Activated CD4-positive, alpha-beta T cell treated with anti-CD3 and anti-CD28 coated beads, Interleukin-2, amount 50 U/mL, for 48 hours (primary cell): ENCODE results near the gene ATAD3A.
A peak's percentile ranks its signal among the peaks of the same experiment; 100 is the strongest.
"Not testable (repeated sequence)": the region's sequence is repeated elsewhere in the genome, so short reads cannot be mapped to it uniquely, and the experiment has no call there.

Experiments
- DNase-seq, 2 experiments: peaks; one replicate each; pipeline ENCODE4 v3.0.0-alpha.2; 2020

The ATAD3A gene

DNA sequence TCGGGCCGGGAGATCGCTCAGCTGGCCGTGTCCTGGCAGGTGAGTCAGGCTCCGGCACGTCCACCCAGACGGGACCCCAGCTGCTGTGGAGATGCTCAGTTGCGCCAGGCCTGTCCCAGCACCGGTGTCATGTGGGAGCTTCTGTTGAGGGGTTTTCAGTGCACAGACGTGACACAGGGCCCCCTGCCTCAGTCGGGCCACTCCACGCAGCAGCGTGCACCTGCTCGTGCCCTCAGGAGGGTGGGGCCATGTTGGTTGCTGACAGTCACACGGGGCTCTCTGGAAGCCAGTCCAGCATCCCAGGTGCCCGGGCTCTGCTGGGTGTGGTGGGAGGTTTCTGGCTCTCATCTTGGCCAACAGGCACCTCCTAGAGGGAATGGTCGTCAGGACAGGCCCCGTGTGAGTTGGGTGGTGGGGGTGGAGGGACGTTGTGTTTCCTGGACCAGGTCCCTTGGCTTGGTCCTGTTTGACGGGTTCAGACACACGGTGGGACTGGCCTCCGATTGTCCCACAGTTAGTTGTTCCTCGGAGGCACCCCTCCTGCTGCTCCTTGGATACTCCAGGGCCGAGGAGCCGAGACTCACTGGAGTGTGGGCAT is 21.2 kb upstream of the ATAD3A start:
- DNase-seq: no peak

- DNase-seq: no peak
Measured at GRCh38 chr1:1491601-1492000, 20.4 kb upstream of the ATAD3A start.

DNA sequence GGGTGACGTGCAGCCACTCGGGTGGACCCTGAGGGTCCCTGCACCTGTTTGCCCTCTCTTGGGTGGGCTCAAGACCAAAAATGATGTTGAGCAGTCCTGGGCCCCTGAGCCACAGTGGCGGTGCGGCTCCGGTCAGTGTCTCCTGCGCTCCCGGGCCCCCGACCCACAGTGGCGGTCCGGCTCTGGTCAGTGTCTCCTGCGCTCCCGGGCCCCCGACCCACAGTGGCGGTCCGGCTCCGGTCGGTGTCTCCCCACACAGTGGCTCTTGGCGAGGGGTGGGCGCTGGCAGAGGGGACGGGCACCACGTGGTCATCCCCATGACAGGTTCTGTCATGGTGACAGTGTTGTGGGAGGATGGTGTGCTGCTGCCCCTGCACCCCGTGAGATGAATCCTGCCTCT is 17.7 kb upstream of the ATAD3A start:
- not testable (repeated sequence) for DNase-seq

DNA sequence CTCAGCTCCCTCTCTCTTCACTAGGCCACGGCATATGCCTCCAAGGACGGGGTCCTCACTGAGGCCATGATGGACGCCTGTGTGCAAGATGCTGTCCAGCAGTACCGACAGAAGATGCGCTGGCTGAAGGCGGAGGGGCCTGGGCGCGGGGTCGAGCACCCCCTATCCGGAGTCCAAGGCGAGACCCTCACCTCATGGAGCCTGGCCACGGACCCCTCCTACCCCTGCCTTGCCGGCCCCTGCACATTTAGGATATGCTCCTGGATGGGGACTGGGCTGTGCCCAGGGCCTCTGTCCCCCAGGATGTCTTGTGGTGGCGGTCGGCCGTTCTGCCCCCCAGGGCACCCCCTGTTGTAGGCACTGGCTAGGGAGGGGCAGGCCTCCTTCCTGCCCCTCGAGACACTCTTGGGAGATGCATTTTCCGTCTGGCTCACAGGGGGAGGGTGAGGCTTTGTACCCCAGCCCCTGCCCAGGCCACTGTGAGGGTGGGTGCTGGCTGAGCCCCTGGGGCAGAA is 16.4 kb upstream of the ATAD3A start:
- not testable (repeated sequence) for DNase-seq

GRCh38 chr1:1504777-1505365 is 7.1 kb upstream of the ATAD3A start:
- peak; percentile 77 to 85 for DNase-seq

- DNase-seq: peak; percentile 39 to 52
Measured at GRCh38 chr1:1505366-1505798, 6.6 kb upstream of the ATAD3A start.

GRCh38 chr1:1505801-1506200 is 6.2 kb upstream of the ATAD3A start:
- DNase-seq: not testable (repeated sequence)

DNA sequence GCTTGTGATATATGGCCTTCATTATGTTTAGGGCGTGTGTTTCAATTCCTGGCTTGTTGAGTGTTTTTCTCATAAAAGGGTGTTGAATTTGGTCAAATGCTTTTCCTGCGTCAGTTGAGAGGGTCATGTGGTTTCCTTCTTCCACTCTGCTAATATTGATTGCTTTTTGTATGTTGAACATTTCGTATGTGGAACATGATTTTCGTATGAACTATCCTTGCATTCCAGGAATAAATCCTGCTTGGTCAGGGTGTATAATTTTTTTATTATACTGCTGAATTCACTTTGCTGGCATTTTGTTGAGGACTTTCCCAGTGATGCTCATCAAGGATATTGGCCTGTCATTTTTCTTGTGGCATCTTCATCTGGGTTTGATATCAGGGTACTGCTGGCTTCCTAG is 4.7 kb upstream of the ATAD3A start:
- DNase-seq: no peak

DNA sequence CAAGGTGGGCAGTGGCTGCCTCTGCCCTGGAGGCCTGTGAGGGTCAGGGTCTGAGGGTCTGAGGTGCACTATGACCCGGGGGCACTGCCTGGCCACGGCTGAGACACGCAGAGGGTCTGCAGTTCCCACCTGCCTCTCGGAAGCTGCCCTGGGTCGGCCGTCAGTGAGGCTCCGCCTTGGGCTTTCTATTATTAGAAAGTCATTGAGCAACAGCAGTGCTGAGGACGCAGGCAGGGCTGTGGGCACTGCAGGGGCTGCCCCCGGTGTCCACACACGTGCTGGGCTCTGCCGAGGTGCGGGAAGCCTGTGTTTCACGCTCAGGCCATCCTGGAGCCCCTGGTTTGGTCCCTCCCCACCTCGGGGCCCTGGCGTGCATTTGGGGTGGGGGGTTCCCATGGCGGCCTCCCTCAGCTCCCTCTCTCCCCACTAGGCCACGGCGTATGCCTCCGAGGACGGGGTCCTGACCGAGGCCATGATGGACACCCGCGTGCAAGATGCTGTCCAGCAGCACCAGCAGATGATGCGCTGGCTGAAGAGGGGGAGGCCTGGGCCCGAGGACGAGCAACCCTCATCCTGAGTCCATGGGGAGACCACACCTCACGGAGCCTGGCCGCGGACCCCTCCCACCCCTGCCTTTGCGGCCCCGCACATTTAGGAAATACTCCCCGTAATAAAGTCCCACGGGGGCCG is 3.0 kb upstream of the ATAD3A start:
- not testable (repeated sequence) for DNase-seq

- not testable (repeated sequence) for DNase-seq
Measured at GRCh38 chr1:1509465-1509850, 2.5 kb upstream of the ATAD3A start.

GRCh38 chr1:1510912-1511532 is 940 bp upstream of the ATAD3A start:
- peak; percentile 22 to 35 for DNase-seq

GRCh38 chr1:1512425-1512824 is 463 bp downstream of the ATAD3A start:
- DNase-seq: peak; percentile 16 to 20

- DNase-seq: not testable (repeated sequence)
Measured at GRCh38 chr1:1513675-1514074, 1.7 kb downstream of the ATAD3A start.

DNA sequence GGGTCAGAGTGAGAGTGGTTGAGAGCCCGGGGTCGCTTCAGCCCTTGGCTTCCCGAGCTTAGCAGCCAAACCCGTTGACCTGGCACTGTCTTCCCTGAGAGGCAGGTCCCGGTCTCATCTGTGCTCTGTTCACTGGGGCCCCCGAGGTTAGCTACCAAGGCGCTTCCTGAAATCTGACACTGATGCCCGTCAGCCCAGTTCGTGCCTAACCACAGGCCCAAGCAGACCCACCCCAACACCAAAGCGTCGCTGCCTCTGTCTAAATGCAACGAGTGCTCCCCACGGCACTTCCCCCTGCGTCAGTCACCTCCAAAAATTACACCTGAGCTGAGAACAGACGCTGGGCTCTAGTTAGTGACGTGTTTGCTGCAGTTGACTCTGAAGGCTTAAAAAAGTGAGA is 2.4 kb downstream of the ATAD3A start:
- not testable (repeated sequence) for DNase-seq

DNA sequence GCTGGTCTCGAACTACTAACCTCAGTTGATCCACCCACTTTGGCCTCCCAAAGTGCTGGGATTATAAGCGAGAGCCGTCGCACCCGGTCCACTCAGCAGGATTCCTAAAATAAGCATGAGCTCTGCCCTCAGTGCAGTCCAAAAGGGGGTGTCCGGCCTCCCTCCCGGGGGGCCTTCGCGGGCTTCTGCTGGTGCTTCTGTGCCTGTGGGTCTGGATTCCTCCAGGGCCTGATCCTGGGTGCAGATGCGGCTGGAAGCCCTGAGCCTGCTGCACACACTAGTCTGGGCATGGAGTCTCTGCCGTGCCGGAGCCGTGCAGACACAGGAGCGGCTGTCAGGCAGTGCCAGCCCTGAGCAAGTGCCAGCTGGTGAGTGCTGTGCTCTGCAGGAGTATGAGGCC is 5.0 kb downstream of the ATAD3A start:
- not testable (repeated sequence) for DNase-seq

GRCh38 chr1:1517973-1518620 is 6.1 kb downstream of the ATAD3A start:
- DNase-seq: no peak

- DNase-seq: not testable (repeated sequence)
Measured at GRCh38 chr1:1518621-1519007, 6.7 kb downstream of the ATAD3A start.

DNA sequence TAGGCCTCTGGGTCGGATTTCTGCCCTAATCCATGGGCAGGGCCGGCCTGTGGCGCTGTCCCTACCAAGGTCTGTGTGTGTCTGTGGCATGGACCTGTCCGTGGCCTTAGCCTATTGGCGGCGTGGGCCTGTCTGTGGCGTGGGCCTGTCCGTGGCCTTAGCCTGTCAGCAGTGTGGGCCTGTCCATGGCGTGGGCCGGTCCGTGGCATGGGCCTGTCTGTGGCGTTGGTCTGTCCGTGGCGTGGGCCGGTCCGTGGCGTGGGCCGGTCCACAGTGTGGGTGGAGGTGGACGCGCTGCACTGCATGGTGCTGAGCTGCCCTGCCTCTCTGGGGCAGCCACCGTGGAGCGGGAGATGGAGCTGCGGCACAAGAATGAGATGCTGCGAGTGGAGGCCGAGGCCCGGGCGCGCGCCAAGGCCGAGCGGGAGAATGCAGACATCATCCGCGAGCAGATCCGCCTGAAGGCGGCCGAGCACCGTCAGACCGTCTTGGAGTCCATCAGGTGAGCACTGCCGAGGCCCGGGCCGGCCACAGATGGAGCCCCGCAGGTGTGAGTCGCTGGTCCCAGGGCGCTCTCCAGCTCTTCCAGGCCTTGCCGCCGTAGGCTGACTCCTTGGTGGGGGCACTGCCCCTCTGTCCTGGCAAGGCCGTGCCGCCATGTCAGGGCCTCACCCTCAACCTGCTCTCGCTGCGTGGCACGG is 8.0 kb downstream of the ATAD3A start:
- not testable (repeated sequence) for DNase-seq

- DNase-seq: no peak
Measured at GRCh38 chr1:1521331-1521730, 9.4 kb downstream of the ATAD3A start.

DNA sequence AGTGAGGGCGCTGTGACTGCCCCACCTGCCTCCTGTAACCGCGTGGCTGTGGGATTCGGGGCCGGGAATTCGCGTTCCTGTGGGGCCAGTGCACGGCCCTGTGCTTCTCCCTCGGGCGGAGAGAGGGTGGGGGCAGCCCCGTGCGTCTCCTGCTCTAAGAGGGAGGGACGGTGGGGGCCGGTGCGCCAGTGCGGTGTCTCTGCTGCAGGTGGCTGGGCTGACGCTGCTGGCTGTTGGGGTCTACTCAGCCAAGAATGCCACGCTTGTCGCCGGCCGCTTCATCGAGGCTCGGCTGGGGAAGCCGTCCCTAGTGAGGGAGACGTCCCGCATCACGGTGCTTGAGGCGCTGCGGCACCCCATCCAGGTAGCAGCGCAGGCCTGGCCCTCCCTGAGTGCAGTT is 10.6 kb downstream of the ATAD3A start:
- DNase-seq: not testable (repeated sequence)

- not testable (repeated sequence) for DNase-seq
Measured at GRCh38 chr1:1523226-1523625, 11.3 kb downstream of the ATAD3A start.

GRCh38 chr1:1523651-1524050 is 11.7 kb downstream of the ATAD3A start:
- DNase-seq: not testable (repeated sequence)
